ENCODE results near the gene TBPL2. TPM values are rescaled to one million over a fixed set of nuclear protein-coding genes. Genes with fewer than 3 reads are reported as not detected.
A peak's percentile ranks its signal among the peaks of the same experiment; 100 is the strongest.

The TBPL2 gene
- total RNA-seq, 2 donors from 2014 or later, result 0.12 TPM; not detected in 1

GRCh38 chr14:55416866-55417265 is 23.6 kb downstream of the TBPL2 start:
- no peak for DNase-seq
- intact Hi-C loops (cut with DNase I), result loop anchor here (5.0 to 10.0 kb wide), 2 partner anchors 52 to 145 kb away; partner anchors contain the start of gene FBXO34

GRCh38 chr14:55414551-55414950 is 25.9 kb downstream of the TBPL2 start:
- Histone ChIP-seq H3K9ac (ENCODE audit: low read depth in 2 of 2, low read length in 2 of 2) (no peak overlapping the region), H3K36me3 (no peaks in the 10 kb centered on the region), H3K27ac (no peak overlapping the region), H3K4me1 (peaks cover 7% of the 10 kb centered on the region), H3K27me3 (no peaks in the 10 kb centered on the region), H3K4me3 (no peak overlapping the region), H3K9me3 (no peaks in the 10 kb centered on the region)
- intact Hi-C loops (cut with DNase I), result loop anchor here (10.0 kb wide), 1 partner anchor 50 kb away; no protein-coding TSS in a partner anchor
- TF ChIP-seq, protein P1, sequence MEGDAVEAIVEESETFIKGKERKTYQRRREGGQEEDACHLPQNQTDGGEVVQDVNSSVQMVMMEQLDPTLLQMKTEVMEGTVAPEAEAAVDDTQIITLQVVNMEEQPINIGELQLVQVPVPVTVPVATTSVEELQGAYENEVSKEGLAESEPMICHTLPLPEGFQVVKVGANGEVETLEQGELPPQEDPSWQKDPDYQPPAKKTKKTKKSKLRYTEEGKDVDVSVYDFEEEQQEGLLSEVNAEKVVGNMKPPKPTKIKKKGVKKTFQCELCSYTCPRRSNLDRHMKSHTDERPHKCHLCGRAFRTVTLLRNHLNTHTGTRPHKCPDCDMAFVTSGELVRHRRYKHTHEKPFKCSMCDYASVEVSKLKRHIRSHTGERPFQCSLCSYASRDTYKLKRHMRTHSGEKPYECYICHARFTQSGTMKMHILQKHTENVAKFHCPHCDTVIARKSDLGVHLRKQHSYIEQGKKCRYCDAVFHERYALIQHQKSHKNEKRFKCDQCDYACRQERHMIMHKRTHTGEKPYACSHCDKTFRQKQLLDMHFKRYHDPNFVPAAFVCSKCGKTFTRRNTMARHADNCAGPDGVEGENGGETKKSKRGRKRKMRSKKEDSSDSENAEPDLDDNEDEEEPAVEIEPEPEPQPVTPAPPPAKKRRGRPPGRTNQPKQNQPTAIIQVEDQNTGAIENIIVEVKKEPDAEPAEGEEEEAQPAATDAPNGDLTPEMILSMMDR (IDR thresholded peaks at IDR 0.05), result no peak
- no peak for DNase-seq

More at GRCh38 chr14:55416866-55417265, 23.6 kb downstream of the TBPL2 start:
- Histone ChIP-seq H3K4me3 (no peak overlapping the region), H3K27me3 (no peaks in the 10 kb centered on the region), H3K36me3 (no peaks in the 10 kb centered on the region), H3K9ac (ENCODE audit: low read depth in 2 of 2, low read length in 2 of 2) (no peak overlapping the region), H3K27ac (no peak overlapping the region), H3K9me3 (no peaks in the 10 kb centered on the region), H3K4me1 (no peaks in the 10 kb centered on the region)
- TF ChIP-seq, protein P1 (IDR thresholded peaks at IDR 0.05), result peak; percentile 24

DNA sequence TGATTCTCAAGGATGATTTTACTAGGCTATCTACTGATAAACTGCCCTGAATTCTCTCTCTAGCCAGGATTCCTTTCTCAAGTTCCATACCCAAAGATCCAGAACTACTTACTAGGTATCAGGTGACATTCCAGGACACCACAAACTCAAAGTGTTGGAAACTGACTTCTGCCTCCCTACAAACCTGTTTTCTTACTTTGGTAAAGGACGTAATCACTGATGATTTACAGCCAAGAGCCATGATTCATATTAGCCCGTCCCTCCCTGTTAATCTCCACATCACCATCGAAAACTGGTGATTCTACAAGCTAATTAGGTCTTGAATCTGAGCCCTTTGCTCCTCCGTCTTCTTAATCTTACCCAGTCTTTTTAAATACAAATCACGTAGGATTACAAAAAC is 27.7 kb downstream of the TBPL2 start:
- no peak for DNase-seq
- Histone ChIP-seq H3K4me3 (no peak overlapping the region), H3K36me3 (no peaks in the 10 kb centered on the region), H3K9me3 (no peaks in the 10 kb centered on the region), H3K4me1 (peaks cover 7% of the 10 kb centered on the region), H3K9ac (ENCODE audit: low read depth in 2 of 2, low read length in 2 of 2) (no peak overlapping the region), H3K27ac (no peak overlapping the region), H3K27me3 (no peaks in the 10 kb centered on the region)
- TF ChIP-seq, protein P1 (IDR thresholded peaks at IDR 0.05), result no peak
- intact Hi-C loops (cut with DNase I), result loop anchor here (10.0 kb wide), 1 partner anchor 48 kb away; no protein-coding TSS in a partner anchor

- peak; percentile 92 for DNase-seq
- intact Hi-C loops (cut with DNase I), result loop anchor here (10.0 kb wide), 1 partner anchor 47 kb away; no protein-coding TSS in a partner anchor
- TF ChIP-seq, protein P1 (IDR thresholded peaks at IDR 0.05), result no peak
- Histone ChIP-seq H3K36me3 (no peaks in the 10 kb centered on the region), H3K9me3 (no peaks in the 10 kb centered on the region), H3K9ac (ENCODE audit: low read depth in 2 of 2, low read length in 2 of 2) (peak within 1 kb of the TSS; percentile 84 to 91), H3K27me3 (no peaks in the 10 kb centered on the region), H3K4me1 (peaks cover 7% of the 10 kb centered on the region), H3K27ac (peak within 1 kb of the TSS; percentile 74), H3K4me3 (peak within 1 kb of the TSS; percentile 88)
Observed at GRCh38 chr14:55411426-55412389, 28.7 kb downstream of the TBPL2 start, which contains the start of gene ATG14. TSS of gene ATG14 (minus strand) at chr14:55411830. CDS start at chr14:55411822, 8 bp downstream.

DNA sequence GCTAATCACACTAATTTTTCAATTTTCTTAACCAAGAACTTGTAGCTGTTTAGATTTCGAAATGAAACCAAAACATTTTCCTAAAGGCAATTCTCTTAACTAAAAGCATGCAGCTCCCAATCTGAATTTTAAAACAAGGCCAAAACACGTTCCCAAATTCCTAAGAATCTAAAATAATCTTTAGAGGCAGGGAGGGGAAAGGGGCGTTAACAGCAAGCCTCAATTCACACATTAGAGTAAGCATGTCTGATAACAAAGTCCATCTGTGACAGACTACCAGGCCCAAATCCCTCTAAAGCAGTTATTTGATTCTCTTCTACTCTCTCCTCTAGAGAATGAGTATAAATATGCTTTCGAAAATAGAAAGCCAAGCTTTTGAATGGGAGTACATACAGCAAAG is 29.5 kb downstream of the TBPL2 start:
- Histone ChIP-seq H3K9ac (ENCODE audit: low read depth in 2 of 2, low read length in 2 of 2) (peak overlapping the region; percentile 84 to 91), H3K9me3 (no peaks in the 10 kb centered on the region), H3K27ac (no peak overlapping the region), H3K4me1 (peaks cover 7% of the 10 kb centered on the region), H3K36me3 (no peaks in the 10 kb centered on the region), H3K27me3 (no peaks in the 10 kb centered on the region), H3K4me3 (peak overlapping the region; percentile 88)
- DNase-seq, result no peak
- TF ChIP-seq, protein P1 (IDR thresholded peaks at IDR 0.05), result no peak
- intact Hi-C loops (cut with DNase I), result loop anchor here (10.0 kb wide), 1 partner anchor 46 kb away; no protein-coding TSS in a partner anchor
